Measurements from ENCODE around the gene DRAM2.
A peak's percentile ranks its signal among the peaks of the same experiment; 100 is the strongest.

Gene DRAM2

DNA sequence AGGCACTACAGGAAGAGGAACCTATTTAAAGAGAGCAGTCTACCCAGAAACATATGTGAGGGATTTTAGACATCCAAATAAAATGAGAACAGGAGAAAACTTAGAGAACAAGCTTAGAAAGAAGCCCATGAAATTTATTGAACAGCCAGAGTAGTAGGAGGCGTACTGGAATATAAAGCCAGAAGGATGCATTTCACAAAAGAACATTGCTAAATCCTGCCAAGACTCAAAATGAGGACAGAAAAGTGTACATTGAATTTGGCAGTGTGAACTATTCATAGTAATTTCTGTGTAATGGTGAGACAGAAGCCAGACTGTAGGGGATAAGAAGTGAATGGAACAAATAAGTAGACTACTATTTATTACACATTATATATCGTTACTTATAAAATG, 22.6 kb upstream of the DRAM2 start:
- Histone ChIP-seq H3K4me1 (ENCODE audit: control insufficient read depth, low read depth, low read length) (no peaks in the 10 kb centered on the region), H3K79me1 (ENCODE audit: low read length) (no peaks in the 10 kb centered on the region), H3K18ac (ENCODE audit: low read length) (no peak overlapping the region), H3K9ac (ENCODE audit: low read length) (no peak overlapping the region), H3K56ac (ENCODE audit: low read length) (no peak overlapping the region), H4K8ac (ENCODE audit: low read depth, low read length) (no peak overlapping the region), H2AK5ac (ENCODE audit: low read length) (no peak overlapping the region), H3K23ac (ENCODE audit: low read length) (no peak overlapping the region), H2BK15ac (replicated peaks; ENCODE audit: low read depth) (no peak overlapping the region), H3K27ac (ENCODE audit: low read depth, low read length) (no peak overlapping the region), H3K4me3 (ENCODE audit: low read length) (no peak overlapping the region), H3K36me3 (ENCODE audit: control insufficient read depth, insufficient read depth, low read length) (no peaks in the 10 kb centered on the region), H4K5ac (ENCODE audit: low read length) (no peak overlapping the region), H2BK5ac (ENCODE audit: low read length) (no peak overlapping the region), H3K4ac (ENCODE audit: low read depth, low read length) (no peak overlapping the region), H2BK120ac (ENCODE audit: low read depth, low read length) (no peak overlapping the region), H3K27me3 (ENCODE audit: insufficient read depth, low read length, poor library complexity) (no peaks in the 10 kb centered on the region), H3K79me2 (ENCODE audit: control insufficient read depth, insufficient read depth, low read length) (no peaks in the 10 kb centered on the region), H3K4me2 (ENCODE audit: low read length) (no peak overlapping the region)
- no CpG with 5 or more reads among the region's 2 CpGs for WGBS (ENCODE audit: extremely low coverage, insufficient coverage, low lambda C conversion rate)
- DNase-seq = no peak

DNA sequence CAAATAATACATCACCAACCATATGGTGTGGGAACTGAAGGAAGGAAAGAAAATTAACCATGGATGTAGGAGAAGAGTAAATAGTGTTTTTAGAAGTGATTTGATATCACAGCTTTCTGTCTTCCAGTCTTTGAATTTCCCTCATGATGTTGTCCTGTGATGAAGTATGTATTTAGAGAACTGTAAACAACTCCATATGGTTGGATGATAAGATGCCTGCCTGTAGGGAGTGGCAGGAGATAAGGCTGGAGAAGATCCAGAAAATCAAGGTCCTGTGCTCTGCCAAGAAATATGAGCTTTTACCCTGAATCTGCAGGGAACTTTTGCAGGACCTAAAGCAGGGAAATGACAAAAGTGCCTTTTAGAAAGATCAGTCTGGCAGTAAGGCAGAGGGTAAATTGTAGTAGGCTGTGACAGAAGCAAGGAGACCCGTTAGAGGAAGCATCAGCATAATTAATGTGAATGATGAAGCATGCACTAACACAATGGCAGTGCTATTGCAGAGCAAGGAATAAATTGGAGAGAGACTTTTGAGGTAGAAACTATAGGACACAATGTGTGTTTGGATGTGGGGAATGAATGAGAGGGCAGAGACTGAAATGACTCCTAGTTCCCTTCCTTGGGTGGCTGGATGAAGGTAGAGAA, 22.1 kb upstream of the DRAM2 start:
- Histone ChIP-seq H2BK5ac (ENCODE audit: low read length) (no peak overlapping the region), H3K18ac (ENCODE audit: low read length) (no peak overlapping the region), H4K5ac (ENCODE audit: low read length) (no peak overlapping the region), H3K79me2 (ENCODE audit: control insufficient read depth, insufficient read depth, low read length) (no peaks in the 10 kb centered on the region), H2BK120ac (ENCODE audit: low read depth, low read length) (no peak overlapping the region), H3K27ac (ENCODE audit: low read depth, low read length) (no peak overlapping the region), H3K4me2 (ENCODE audit: low read length) (no peak overlapping the region), H4K8ac (ENCODE audit: low read depth, low read length) (no peak overlapping the region), H3K4me1 (ENCODE audit: control insufficient read depth, low read depth, low read length) (no peaks in the 10 kb centered on the region), H3K4me3 (ENCODE audit: low read length) (no peak overlapping the region), H3K36me3 (ENCODE audit: control insufficient read depth, insufficient read depth, low read length) (no peaks in the 10 kb centered on the region), H2BK15ac (replicated peaks; ENCODE audit: low read depth) (no peak overlapping the region), H2AK5ac (ENCODE audit: low read length) (no peak overlapping the region), H3K9ac (ENCODE audit: low read length) (no peak overlapping the region), H3K56ac (ENCODE audit: low read length) (no peak overlapping the region), H3K27me3 (ENCODE audit: insufficient read depth, low read length, poor library complexity) (no peaks in the 10 kb centered on the region), H3K4ac (ENCODE audit: low read depth, low read length) (no peak overlapping the region), H3K23ac (ENCODE audit: low read length) (no peak overlapping the region), H3K79me1 (ENCODE audit: low read length) (no peaks in the 10 kb centered on the region)
- no CpG with 5 or more reads among the region's 1 CpG for WGBS (ENCODE audit: extremely low coverage, insufficient coverage, low lambda C conversion rate)
- DNase-seq = peak; percentile 59

GRCh38 chr1:111157431-111157830, 17.5 kb upstream of the DRAM2 start:
- no peak overlapping the region for H3K9ac ChIP-seq (ENCODE audit: low read length)
- no peak overlapping the region for H3K4ac ChIP-seq (ENCODE audit: low read depth, low read length)
- no peaks in the 10 kb centered on the region for H3K36me3 ChIP-seq (ENCODE audit: control insufficient read depth, insufficient read depth, low read length)
- no peak overlapping the region for H3K23ac ChIP-seq (ENCODE audit: low read length)
- H3K27ac ChIP-seq (ENCODE audit: low read depth, low read length) = no peak overlapping the region
- WGBS (ENCODE audit: extremely low coverage, insufficient coverage, low lambda C conversion rate) = no CpG with 5 or more reads among the region's 2 CpGs
- no peaks in the 10 kb centered on the region for H3K27me3 ChIP-seq (ENCODE audit: insufficient read depth, low read length, poor library complexity)
- H3K4me1 ChIP-seq (ENCODE audit: control insufficient read depth, low read depth, low read length) = no peaks in the 10 kb centered on the region
- H3K79me2 ChIP-seq (ENCODE audit: control insufficient read depth, insufficient read depth, low read length) = peaks cover 8% of the 10 kb centered on the region
- no peak overlapping the region for H3K56ac ChIP-seq (ENCODE audit: low read length)
- H3K79me1 ChIP-seq (ENCODE audit: low read length) = no peaks in the 10 kb centered on the region
- no peak overlapping the region for H3K4me2 ChIP-seq (ENCODE audit: low read length)
- no peak overlapping the region for H3K4me3 ChIP-seq (ENCODE audit: low read length)
- no peak overlapping the region for H2BK15ac ChIP-seq (replicated peaks; ENCODE audit: low read depth)
- no peak overlapping the region for H3K18ac ChIP-seq (ENCODE audit: low read length)
- no peak overlapping the region for H4K8ac ChIP-seq (ENCODE audit: low read depth, low read length)
- no peak overlapping the region for H2BK5ac ChIP-seq (ENCODE audit: low read length)
- no peak overlapping the region for H2BK120ac ChIP-seq (ENCODE audit: low read depth, low read length)
- no peak for DNase-seq
- H2AK5ac ChIP-seq (ENCODE audit: low read length) = no peak overlapping the region
- H4K5ac ChIP-seq (ENCODE audit: low read length) = no peak overlapping the region

DNA sequence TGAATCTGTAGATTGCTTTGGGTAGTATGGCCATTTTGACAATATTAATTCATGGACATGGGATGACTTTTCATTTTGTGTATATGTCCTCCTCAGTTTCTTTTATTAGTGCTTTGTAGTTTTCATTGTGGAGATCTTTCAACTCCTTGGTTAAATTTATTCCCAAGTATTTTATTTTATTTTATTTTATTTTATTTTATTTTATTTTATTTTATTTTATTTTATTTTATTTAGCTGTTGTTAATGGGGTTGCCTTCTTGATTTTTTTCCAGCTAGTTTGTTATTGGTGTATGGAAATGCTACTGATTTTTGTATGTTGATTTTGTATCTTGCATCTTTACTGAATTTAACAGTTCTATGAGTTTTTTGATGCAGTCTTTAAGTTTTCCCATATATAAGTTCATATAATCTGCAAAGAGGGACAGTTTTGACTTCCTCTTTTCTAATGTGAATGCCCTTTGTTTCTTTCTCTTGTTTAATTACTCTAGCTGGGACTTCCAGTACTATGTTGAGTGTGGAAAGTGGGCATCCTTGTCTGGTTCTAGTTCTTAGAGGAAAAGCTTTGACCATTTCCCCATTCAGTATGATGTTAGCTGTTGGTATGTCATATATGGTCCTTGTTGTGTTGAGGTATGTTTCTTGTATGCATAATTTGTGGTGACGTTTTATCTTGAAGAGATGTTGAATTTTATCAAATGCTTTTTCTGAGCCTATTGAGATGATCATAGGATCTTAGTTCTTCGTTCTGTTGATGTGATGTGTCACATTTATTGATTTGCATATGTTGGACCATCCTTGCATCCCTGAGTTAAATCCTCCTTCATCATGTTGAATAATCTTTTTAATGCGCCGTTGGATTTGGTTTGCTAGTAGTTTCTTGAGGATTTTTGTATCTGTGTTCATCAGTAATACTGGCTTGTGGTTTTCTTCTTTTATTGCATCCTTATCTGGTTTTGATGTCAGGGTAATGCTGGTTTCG, 14.4 kb upstream of the DRAM2 start:
- no peaks in the 10 kb centered on the region for H3K4me1 ChIP-seq (ENCODE audit: control insufficient read depth, low read depth, low read length)
- no peak overlapping the region for H2AK5ac ChIP-seq (ENCODE audit: low read length)
- H3K27ac ChIP-seq (ENCODE audit: low read depth, low read length) = no peak overlapping the region
- no peak overlapping the region for H2BK120ac ChIP-seq (ENCODE audit: low read depth, low read length)
- H3K23ac ChIP-seq (ENCODE audit: low read length) = no peak overlapping the region
- peaks cover 8% of the 10 kb centered on the region for H3K79me2 ChIP-seq (ENCODE audit: control insufficient read depth, insufficient read depth, low read length)
- H3K4me2 ChIP-seq (ENCODE audit: low read length) = no peak overlapping the region
- no peak overlapping the region for H2BK5ac ChIP-seq (ENCODE audit: low read length)
- H3K27me3 ChIP-seq (ENCODE audit: insufficient read depth, low read length, poor library complexity) = no peaks in the 10 kb centered on the region
- H3K4ac ChIP-seq (ENCODE audit: low read depth, low read length) = no peak overlapping the region
- H3K4me3 ChIP-seq (ENCODE audit: low read length) = no peak overlapping the region
- no peak overlapping the region for H3K56ac ChIP-seq (ENCODE audit: low read length)
- no peak overlapping the region for H4K8ac ChIP-seq (ENCODE audit: low read depth, low read length)
- no peak overlapping the region for H3K9ac ChIP-seq (ENCODE audit: low read length)
- no peak overlapping the region for H3K18ac ChIP-seq (ENCODE audit: low read length)
- DNase-seq = no peak
- no CpG with 5 or more reads among the region's 5 CpGs for WGBS (ENCODE audit: extremely low coverage, insufficient coverage, low lambda C conversion rate)
- no peaks in the 10 kb centered on the region for H3K79me1 ChIP-seq (ENCODE audit: low read length)
- H3K36me3 ChIP-seq (ENCODE audit: control insufficient read depth, insufficient read depth, low read length) = no peaks in the 10 kb centered on the region
- no peak overlapping the region for H2BK15ac ChIP-seq (replicated peaks; ENCODE audit: low read depth)
- H4K5ac ChIP-seq (ENCODE audit: low read length) = no peak overlapping the region

- Histone ChIP-seq H3K56ac (ENCODE audit: low read length) (no peak overlapping the region), H3K36me3 (ENCODE audit: control insufficient read depth, insufficient read depth, low read length) (no peaks in the 10 kb centered on the region)
Observed at GRCh38 chr1:111151838-111152237, 11.9 kb upstream of the DRAM2 start.

More at GRCh38 chr1:111151838-111152237, 11.9 kb upstream of the DRAM2 start:
- H3K18ac ChIP-seq (ENCODE audit: low read length) = no peak overlapping the region
- no peak overlapping the region for H3K4me2 ChIP-seq (ENCODE audit: low read length)
- H3K4me1 ChIP-seq (ENCODE audit: control insufficient read depth, low read depth, low read length) = no peaks in the 10 kb centered on the region
- no peak overlapping the region for H2BK5ac ChIP-seq (ENCODE audit: low read length)
- no peak overlapping the region for H4K8ac ChIP-seq (ENCODE audit: low read depth, low read length)
- H3K4me3 ChIP-seq (ENCODE audit: low read length) = no peak overlapping the region
- peaks cover 10% of the 10 kb centered on the region for H3K79me2 ChIP-seq (ENCODE audit: control insufficient read depth, insufficient read depth, low read length)
- WGBS (ENCODE audit: extremely low coverage, insufficient coverage, low lambda C conversion rate) = no CpG with 5 or more reads among the region's 3 CpGs
- no peak overlapping the region for H2BK120ac ChIP-seq (ENCODE audit: low read depth, low read length)
- H2BK15ac ChIP-seq (replicated peaks; ENCODE audit: low read depth) = no peak overlapping the region
- H3K27me3 ChIP-seq (ENCODE audit: insufficient read depth, low read length, poor library complexity) = no peaks in the 10 kb centered on the region
- no peak overlapping the region for H3K23ac ChIP-seq (ENCODE audit: low read length)
- no peak overlapping the region for H2AK5ac ChIP-seq (ENCODE audit: low read length)
- H3K79me1 ChIP-seq (ENCODE audit: low read length) = peaks cover 3% of the 10 kb centered on the region
- no peak for DNase-seq
- no peak overlapping the region for H3K27ac ChIP-seq (ENCODE audit: low read depth, low read length)
- no peak overlapping the region for H3K9ac ChIP-seq (ENCODE audit: low read length)
- H3K4ac ChIP-seq (ENCODE audit: low read depth, low read length) = no peak overlapping the region
- H4K5ac ChIP-seq (ENCODE audit: low read length) = no peak overlapping the region

Data from mesendoderm (in vitro differentiated cells).